HG03039 (cell line): Measurements from ENCODE around the gene SORCS2.

Experiments used
- ATAC-seq: cut with Tn5 transposase; IDR thresholded peaks from one replicate; pipeline ENCODE4 v1.9.1; 2021; ENCODE audit warnings: mild to moderate bottlenecking, moderate library complexity; ENCODE audit not compliant: unreplicated experiment

The SORCS2 gene

DNA sequence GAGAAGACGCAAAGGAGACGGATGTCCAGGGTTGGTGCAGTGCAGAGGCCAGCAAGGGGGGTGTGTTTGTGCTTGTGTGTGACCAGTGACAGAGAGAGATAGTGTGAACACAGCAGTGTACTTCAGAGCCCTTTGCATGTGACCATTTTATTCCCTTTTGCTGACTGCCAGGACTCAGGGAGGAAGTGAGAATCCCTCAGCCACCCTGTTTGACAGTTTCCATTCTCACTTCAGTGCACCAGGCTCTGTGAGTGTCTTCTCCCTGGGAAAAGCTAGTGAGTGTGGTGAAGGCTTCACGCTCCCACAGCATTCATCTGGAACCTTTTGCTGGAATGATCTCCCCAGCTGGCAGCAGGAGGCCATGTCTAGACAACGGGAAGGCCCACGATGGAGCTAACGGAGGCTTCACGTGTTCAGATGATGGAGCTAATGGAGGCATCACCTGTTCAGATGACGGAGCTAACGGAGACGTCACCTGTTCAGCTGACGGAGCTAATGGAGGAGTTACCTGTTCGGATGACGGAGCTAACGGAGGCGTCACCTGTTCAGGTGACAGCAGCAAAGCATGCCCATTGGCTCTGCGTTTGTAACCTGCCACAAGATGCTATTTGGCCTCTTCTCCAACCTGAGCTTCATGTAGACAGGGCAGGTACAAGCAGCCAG, 551.9 kb downstream of the SORCS2 start:
- no peak for ATAC-seq

DNA sequence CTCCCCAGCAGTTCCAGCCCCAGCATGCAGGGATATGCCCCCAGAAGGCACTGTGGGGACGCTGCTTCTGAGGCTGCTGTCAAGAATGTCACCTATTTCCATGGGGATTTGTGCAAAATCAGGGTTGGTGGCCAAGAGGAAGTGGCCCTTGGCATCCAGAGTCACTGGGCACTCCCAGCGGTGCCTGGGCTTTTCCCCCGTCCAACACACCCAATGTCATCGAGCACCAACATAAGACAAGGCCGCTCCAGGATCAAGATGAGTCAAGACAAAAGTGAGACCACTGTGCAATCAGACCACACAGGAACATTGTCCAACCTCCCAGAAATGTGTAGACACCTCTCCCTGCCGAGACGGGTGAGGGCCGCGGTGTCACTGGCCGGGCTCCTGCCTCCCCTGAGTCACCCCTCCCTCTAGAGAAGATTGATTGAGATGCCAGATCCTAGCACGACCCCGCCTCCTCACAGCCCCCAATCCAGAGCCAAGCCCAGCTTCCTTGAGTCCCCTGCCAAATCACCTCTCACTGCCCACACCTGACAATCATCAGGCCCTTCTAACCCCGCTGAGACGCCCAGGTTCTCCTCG, 553.1 kb downstream of the SORCS2 start:
- ATAC-seq: no peak

DNA sequence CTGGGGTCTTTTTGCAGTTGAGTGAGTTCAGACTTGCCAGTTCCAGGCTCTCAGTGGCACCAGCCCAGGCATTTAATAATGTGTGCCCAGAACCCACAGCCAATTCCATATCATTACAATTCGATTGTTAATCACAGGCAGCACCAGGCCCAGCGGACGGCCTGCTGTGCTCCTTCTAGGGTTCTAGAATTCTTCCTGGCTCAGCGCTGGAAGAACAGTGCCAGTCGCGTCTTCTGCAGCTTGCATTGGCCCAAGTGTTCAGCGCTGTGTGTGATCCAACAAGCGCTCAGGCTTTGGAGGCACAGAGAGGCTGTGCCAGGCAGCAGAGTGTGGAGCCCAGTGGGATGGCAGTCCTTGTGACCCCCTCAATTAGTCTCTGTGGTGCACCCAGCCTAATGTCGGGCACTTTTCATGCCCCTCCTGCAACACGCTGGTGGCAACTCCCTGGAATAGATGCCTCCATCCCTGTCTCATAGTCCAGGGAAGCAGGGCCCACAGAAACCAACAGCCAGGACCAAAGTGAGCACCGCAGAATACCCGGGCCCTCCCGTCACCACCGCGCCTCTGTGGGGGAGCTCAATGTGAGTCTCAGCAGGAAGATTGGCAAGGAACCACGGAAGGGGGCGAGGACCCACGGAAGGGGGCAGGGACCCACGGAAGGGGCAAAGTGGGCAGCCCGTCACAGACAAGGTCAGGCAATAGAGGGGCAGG, 554.2 kb downstream of the SORCS2 start:
- ATAC-seq: no peak

DNA sequence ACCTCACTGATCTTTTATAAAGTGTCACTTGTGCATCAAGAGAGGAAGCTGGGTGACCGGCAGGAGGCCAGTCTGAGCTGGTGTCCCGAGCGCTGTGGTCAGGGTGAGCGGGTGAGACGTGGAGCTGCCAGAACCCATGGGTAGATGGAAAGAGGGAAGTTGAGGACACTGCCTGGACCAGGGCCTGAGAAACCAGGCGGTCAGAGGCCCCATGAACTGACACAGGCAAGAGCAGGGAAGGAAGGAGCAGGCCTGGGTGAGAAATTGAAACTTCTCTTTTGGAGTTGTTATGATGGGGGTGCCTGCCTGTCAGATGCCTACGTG, 554.7 kb downstream of the SORCS2 start:
- no peak for ATAC-seq

DNA sequence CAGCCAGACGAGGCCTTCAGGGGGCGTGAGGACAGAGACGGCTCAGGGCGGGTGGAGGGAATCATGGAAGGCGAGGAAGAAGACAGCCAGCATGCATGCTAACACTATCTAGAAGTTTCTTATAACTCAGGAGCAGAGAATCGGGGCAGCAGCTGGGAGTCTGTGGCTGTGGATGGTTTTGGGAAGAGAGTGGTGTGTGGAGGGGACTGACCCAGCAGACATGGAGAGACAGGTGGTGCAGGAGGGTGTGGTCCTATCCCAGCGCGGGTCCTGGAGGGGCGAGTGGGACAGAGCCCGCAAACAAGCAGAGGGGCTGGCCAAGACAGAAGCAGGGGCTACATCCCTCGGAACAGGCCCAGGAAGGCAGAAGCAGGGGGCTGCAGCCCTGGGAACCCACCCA, 555.2 kb downstream of the SORCS2 start:
- ATAC-seq: no peak

DNA sequence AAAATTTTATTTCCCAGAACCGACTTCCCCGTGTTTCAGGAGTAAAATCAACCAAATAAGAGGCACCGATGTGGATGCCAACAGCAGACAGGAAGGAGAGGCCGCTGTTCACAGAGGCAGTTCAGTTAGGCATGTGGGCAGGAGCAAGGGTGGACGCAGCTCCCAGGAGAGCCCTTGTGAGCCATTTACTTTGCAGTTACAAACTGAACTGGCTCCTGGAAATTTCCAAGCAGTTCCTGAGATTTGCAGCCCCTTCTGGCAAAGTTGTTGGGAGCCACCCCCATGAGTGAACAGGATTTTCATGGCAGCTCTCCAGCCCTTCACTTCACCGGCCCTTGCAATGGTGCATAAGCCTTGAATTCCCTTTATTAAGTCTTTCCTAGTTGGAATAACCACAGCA, 558.2 kb downstream of the SORCS2 start:
- no peak for ATAC-seq

DNA sequence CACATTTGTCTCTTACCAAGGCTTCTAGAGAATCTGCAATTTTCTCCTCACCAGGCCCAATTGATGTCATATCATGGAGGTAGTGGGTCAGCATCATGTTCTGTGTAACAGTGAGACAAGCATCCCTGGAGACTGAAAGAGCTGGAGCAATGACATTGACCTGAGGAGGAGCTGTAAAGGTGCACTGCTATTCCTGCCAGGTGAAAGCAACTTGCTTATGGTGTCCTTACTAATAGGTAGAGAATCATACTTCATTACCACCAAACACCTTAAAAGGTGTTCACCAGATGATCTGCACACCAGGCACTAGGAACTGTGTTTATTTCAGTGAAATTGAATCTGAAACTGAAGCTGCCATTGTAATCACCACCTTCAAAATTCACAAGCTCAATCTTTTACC, 558.6 kb downstream of the SORCS2 start:
- ATAC-seq: no peak

DNA sequence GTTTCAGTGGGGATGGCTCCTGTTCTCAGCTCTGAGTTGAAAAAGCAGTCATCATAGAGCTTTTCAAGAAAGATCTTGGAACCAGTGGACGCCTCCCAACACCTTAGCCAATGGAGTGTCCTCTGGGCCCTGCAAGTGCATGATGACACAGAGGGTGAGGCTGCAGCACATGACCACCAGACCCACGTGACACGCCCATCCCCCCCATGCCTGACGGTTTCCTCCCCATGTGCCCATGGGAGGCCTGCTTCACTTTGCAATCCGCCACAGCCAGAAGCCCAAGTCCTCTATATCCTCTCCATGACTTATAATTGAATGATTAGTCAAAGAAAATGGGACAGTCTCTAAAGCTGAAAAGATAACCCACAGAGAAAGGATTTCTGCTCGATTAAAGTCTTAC, 560.3 kb downstream of the SORCS2 start:
- ATAC-seq: no peak

DNA sequence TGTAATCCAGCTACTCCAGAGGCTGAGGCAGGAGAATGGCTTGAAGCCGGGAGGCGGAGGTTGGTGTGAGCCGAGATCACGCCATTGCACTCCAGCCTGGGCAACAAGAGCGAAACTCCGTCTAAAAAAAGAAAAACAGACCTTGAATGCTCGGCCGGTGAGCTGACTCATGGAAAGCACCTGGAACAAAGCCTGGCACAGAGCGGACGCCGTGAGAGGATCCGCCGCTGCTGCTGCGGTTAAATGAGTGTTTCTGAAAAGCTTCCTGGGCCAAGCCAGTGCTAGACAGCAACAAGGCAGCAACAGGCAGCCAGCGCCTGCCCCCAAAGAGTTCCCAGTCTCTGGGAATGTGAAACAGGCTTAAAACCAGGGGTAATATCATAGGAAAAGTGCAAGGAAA, 560.9 kb downstream of the SORCS2 start:
- ATAC-seq: no peak

DNA sequence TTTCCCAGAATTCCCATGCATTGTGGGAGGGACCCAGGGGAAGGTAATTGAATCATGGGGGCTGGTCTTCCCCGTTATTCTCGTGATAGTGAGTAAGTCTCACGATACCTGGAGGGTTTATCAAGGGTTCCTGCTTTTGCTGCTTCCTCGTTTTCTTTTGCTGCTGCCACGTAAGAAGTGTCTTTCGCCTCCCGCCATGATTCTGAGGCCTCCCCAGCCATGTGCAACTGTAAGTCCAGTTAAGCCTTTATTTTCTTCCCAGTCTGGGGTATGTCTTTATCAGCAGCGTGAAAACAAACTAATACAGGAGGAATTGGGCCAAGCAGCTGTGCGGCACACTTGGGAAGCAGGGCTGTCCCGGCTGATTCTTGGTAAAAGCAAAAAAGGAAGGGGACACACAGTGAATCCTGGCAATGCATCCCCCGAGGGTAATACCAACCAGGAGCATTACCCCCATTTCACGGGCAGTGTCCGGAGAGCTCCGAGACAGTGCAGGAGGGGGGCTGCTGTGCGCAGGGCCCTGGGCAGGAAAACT, 561.7 kb downstream of the SORCS2 start:
- ATAC-seq: no peak

DNA sequence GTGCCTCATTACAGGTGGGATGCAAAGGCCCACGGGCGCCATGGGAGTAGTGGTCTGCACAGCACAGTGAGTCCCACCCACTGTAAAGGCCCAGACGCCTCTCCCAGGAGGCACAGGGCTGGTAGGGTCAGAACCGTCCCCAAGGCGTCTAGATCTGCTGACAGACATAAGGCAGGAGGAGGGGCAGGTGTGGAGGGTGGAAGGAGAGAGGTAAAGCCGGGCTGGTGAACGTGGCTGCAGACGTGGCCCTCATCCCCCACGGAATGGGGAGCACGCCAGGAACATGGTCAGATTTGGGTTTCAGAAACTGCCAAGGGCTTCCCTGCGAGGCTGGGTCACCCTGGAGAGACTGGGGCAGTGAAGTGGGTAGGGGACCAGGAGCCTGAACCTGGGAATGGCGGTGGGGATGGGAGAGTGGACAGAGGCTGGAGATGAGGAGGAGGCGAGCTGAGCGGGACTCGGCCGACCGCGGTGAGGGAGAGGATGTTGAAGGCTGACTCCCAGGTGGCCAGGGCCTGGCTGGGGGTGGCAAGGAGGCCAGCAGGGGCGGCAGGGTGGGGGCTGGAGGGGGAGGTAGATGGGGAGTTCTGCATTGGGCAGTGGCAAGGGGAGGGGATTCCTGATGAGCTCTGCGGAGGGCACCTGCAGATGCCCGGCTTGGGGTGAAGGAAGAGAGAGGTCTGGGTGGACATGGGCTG, 562.4 kb downstream of the SORCS2 start:
- ATAC-seq: no peak

DNA sequence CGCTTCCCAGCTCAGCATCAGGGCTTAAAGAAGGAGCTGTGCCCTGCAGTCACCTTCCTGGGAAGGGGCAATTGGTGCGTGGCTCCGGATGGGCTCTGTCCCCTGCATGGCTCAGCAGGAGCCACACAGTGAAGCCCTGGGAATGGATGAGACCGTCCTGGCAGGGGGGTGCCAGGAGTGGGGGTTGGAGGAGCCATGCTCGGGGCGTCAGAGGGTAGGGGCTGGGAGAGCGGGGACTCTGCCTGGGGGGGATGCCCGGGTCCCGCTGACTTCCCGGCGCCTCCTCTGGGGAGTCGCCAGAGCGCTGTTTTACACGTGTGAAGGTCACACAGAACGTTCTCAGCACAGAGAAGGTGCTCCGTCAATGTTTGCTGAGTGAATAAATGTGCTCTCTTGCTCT, 563.2 kb downstream of the SORCS2 start:
- ATAC-seq: no peak

DNA sequence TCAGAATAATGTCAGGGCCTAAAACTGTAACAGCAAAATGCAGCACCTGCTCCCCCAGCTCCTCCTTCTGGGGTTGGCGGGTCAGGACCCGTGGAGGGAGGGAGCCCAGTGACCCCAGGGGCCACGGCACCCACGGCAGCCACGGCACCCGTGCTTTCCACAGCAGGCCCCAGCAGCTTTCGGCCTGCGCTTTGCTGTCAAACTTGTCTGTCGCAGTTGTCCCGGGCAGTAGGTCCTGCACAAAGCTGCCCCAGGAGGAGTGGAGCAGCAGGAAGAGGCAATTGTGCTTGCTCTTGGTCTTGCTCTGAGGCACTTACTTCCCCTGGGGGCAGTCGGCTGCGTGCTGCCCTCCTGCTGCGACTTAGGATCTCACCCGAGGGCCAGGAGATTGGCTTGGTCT, 563.7 kb downstream of the SORCS2 start:
- ATAC-seq: no peak

DNA sequence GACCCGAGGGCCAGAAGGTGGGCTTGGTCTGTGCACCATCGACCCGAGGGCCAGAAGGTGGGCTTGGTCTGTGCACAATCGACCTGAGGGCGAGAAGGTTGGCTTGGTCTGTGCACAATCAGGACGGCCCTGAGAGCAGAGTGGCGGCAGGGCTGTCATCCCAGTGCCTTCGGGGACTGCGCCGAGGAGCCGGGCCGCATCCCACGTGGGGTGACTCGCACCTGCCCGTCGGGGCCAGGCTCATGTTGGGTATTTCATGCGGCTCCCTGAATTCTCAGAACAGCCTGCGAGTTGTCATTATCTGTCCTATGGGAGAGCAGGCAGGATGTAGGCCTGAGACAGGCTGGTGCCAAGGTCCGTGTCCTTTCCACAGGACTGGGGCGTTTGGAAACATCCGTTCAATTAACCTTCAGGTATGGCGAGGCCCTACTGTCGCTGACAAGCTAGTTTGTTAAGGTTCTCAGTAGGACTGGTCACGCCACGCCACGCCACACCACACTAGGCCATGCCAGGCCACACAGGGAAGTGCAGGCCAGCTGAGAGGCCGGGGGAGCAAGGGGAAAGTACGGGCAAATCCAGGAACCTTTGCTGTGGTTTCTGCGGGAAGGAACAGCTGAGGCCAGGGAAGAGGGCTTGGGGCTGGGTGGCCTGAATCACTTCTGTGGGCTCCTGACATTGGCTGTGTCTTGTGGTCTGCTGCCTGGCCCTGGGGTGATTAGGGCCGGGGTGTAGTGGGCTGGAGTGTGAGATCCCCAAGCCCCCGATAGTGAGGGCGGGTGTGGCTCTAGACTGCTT, 564.4 kb downstream of the SORCS2 start:
- ATAC-seq: no peak

DNA sequence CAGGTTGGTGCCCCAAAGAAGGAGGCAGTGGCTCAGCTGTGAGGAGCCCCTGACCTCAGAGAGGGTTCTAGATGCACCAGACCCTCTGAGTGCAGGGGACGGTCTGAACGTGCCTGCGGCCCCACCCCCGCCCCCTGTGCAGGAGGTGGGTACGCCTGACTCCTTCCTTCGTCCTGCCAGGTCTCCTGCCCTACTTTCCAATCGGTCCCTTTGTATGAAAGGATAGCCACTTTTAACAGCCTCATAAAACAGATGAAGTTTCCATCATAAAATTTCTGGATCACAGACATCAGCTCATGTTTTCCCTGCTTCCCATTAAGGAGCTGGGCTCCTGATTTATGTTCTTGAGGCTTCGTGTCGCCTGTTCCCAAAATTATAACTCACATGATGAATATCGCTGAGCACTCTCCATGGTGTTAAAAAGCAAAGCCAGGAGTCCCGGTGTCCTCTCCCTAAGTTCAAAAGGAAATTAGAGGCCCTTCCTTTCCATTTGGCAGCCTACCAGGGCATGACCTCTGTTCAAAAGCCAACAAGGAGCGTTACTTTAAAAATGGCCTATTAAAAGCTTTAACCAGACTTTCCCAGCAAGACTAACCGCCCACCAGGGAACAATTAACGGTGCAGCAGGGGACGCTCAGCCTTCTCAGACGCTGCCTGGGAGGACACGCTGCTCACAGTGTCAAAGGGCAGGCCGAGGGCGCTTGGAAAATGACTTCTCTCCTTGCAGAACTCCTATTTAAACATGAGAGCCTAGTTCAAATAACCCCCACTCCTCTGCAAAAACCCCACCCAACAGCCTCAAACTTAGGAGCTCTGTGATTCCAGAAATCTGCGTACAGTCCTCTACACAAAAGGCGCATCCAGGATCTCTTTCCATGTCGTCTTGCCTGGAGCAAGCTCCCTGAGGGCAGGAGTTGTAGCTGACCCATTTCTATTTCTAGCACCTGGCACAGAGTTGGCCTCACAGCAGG, 565.4 kb downstream of the SORCS2 start:
- ATAC-seq: no peak

DNA sequence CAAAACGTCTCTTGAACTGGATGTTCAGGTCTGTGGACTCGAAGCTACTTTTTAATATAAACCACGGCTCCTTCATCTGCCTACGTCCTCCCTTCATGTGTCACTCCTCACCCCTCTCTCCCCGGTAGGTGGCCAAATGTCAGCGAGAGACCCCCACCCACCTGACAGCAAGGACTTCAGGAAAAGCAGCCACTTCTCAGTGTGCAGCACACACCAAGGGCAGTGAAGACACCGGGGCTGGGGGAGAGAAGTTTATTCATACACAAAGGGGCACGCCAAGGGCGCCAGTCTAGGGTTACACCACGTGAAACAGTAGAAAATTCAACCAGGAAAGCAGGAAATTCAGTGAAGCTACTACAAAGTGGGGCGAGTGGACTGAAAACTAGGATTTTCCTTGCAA, 566.1 kb downstream of the SORCS2 start:
- ATAC-seq: no peak

DNA sequence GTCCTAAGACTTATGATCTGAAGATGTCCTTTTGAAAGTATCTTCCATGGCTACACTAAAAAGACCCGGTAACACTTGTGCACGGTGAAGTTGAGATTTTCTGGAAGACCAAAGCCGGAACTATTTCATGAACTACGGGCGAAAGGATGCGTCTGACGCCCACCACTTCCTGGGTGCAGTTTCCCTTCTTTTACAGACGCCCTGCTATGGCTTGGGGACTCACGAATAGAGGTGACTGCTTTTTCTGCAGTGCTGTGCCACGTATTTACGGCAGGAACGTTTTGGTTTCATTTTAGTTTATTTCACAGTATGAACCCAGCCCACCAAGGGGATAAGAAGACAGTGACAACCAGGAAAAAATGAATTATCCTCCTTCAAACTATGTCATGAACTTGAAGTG, 566.9 kb downstream of the SORCS2 start:
- ATAC-seq: no peak

DNA sequence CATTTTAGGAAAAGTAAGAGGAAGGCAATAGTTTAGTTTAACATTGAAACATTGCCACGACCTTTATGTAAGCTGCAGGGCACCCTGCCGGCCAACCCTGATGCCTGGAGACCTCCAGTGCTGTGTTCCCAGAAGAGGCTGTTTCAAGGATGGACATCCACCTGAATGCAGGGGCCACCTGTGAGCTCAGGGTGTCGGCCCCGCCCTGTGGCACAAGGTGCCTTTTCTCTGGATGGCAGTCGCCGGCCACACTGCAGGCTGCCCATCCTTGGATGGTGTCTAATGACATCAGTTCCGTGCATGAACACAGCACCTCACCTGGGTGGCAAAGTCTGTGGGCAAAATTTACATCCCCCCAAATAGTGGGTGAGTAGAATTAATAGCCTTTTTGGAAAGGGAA, 567.3 kb downstream of the SORCS2 start:
- ATAC-seq: no peak

DNA sequence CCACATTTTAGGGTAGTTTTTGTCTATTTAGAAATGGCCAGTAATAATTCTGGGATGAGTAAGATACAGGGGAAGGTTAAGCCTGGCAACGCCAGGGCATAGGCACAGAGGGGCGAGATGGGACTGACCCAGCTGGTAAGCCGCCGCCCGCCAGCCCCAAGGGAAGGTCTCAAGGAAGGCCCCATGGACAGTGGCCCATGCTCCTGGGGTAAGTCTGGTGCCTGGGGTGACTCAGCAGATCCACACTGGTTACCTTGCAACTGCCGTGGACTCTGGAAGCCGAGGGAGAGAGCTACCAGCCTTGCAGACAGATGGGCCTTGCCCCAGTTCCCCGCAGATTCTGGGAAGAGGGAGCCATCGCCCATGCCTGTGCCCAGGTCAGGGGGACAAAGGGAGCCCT, 567.9 kb downstream of the SORCS2 start:
- ATAC-seq: no peak

DNA sequence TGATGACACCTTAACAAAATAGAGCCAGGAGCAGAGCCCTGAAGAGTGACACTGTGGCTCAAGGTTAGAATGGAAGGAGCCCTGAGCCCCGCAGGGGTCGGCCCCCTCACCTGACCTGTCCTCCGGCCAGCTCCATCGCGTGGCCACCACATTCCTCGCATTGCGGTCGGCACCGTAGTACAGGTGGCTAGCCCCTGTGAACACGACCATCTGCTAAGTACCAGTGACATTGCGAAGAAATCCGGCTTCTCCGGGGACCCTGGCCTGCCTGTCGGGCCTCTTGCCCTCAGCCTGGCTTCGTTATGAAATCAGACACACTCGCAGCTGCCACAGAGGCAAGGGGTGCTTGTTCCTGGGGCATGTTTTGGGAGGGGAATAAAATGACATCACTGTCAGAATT, 568.4 kb downstream of the SORCS2 start:
- no peak for ATAC-seq
